22Rv1 (cell line): ENCODE data around the gene TMEM30B.

Experiments
- H3K27ac ChIP-seq: fragments of 450-650 bp; 2 replicates; pipeline ENCODE4 v1.5.1; 2017
- CTCF ChIP-seq: fragments of 450-650 bp; IDR thresholded peaks from 2 replicates; pipeline ENCODE4 v1.5.1; 2017; ENCODE audit warnings: mild to moderate bottlenecking
- ZFX ChIP-seq: fragments of 450-650 bp; IDR thresholded peaks from 2 replicates; pipeline ENCODE4 v1.6.1; 2017; ENCODE audit warnings: antibody characterized with exemption, borderline replicate concordance

The TMEM30B gene

DNA sequence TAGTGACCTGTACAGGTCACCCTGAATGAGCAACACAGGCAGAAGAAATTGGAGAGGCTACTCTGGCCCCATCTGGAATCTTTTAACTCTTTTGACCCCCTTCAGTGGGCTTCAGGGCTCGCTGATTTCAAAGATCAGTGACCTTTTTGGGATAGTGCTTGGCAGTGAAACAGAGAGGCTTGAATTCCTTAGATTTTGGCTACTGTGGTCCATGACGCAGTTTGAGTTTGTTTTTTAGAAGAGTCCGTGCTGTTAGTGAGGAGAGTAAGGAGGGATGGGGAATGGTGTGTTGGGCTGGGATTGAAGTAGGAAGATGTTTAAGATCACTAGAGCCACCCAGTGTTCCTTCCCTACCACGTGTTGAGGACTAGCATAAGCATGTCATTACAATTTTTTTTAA is 16.5 kb downstream of the TMEM30B start:
- no peak overlapping the region for H3K27ac ChIP-seq
- TF ChIP-seq ZFX: no peak
- TF ChIP-seq CTCF: no peak

- H3K27ac ChIP-seq: no peak overlapping the region
- TF ChIP-seq CTCF (no peak), ZFX (no peak)
Observed at GRCh38 chr14:61264010-61264571, 17.0 kb downstream of the TMEM30B start.

- TF ChIP-seq CTCF: no peak
- no peak for TF ChIP-seq ZFX
Observed at GRCh38 chr14:61262082-61262481, 19.1 kb downstream of the TMEM30B start.

DNA sequence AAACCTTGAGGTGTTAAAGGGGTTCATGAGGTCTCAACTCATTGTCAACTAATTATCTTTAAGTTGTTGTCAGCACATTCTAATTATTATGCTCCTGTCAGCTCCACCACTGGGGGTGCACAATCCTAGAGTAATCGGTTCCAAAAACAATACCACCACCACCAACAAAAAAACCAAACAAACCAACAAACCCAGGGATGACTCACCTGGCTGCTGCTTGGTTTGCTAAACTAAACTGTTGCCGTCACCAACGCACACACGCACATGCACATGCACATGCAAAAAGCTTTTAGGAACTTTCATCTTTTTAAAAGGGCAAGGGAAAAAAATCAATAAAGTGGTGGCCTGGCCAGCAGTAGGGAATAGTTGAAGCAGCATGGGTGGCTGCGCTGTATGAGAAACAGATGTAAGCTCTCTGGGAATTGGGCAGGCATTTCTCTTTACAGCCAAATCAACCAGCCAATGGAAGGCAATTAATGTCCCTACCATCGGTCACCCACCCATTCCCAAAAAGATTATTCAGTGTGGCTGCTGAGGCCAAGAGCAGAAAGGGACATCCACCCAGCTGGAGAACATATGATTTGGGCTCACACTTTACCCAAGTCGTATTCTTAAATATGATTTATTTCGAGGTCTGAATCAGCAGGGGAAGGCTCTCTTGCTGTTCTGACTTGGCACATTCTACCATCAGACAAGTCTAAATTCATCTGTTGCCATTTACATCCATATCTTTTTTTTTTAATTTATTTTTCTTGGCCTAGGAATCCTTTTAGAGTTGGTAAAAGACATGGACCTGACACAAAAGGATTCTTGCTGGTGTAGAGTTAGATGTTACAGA is 20.0 kb downstream of the TMEM30B start:
- H3K27ac ChIP-seq: no peak overlapping the region
- TF ChIP-seq CTCF (no peak), ZFX (no peak)

More at GRCh38 chr14:61262082-61262481, 19.1 kb downstream of the TMEM30B start:
- H3K27ac ChIP-seq: no peak overlapping the region

DNA sequence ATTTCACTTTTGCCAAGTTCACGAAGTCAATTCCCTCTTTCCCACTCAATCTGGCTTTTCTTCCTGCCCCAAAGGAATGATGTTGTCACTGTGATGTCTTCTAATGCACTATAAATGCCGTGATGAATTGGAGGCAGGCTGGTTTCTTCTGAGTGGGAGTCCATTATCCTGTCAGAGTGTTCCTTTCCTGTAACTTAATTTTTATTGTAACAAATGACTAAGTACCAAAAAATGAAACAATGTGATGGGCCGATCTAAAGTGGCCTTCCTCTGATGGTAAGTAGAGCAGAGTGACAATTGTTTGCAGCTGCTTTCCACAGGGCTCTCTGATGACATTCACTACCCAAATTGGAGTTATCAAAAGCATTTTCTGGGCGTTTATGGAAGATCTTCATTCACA is 22.2 kb downstream of the TMEM30B start:
- no peak overlapping the region for H3K27ac ChIP-seq
- TF ChIP-seq CTCF: no peak
- TF ChIP-seq ZFX: no peak

DNA sequence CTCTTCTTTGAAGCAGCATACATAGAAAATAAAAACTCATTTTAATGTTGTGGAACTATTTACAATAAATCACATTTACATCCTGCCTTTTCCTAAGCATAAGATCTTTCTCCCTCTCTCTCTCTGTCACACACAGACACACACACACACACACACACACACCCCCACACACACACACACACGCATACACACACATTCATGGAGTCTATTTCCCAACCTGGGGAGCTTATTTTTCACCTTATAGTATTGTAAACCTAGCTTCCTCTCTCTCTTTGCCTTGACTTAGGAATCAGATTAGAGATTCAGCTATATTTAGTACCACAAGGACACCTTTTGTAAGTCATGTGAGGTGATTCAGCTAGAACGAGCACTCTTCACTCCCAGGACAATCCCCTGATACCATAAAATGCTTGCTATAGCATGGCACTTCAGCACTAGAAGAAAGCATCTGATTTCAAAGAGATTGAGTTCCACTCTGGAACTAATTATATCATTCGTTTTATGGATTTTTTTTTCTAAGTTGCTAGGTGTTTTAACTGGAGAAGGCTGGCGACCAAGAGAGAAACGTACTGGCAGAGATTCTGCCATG is 23.6 kb downstream of the TMEM30B start:
- no peak overlapping the region for H3K27ac ChIP-seq

More for the DNA sequence above, 23.6 kb downstream of the TMEM30B start:
- TF ChIP-seq ZFX (no peak), CTCF (no peak)
